Measurements from ENCODE around the gene TBC1D30.

Gene TBC1D30

DNA sequence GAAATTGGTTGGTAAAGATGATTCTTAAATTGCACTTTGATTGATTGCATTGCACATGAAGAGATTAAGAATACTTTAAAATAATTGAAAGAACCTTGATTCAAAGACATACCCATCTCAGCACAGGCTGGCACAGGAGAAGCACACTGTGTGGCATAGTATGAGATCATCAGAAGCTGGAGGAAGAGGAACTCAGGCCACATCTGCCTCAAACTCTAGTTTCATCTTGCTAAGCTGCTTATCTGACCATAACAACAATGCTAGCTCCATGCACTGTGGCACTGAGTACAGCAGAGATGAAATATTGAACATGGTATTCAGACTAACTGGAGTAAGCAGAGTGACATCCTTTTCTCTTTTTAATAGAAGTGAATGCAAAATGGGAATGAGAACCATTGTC, 99.1 kb downstream of the TBC1D30 start:
- H3K4me1 Mint-ChIP-seq (ENCODE audit: low read depth) = no peaks in the 10 kb centered on the region
- H3K4me3 Mint-ChIP-seq = no peak overlapping the region
- peaks cover 30% of the 10 kb centered on the region for H3K27me3 Mint-ChIP-seq
- DNase-seq = no peak
- H3K27ac Mint-ChIP-seq = no peak overlapping the region
- no peaks in the 10 kb centered on the region for H3K36me3 Mint-ChIP-seq (ENCODE audit: low read depth)
- H3K9me3 Mint-ChIP-seq = no peaks in the 10 kb centered on the region

Measured in activated T-cell treated with anti-CD3 and anti-CD28 coated beads, Interleukin-2, amount 50 U/mL, for 24 hours (primary cell).